ENCODE data around the gene MRC2. TPM values are rescaled to one million over a fixed set of nuclear protein-coding genes. Genes with fewer than 3 reads are reported as not detected.

The MRC2 gene, protein sequence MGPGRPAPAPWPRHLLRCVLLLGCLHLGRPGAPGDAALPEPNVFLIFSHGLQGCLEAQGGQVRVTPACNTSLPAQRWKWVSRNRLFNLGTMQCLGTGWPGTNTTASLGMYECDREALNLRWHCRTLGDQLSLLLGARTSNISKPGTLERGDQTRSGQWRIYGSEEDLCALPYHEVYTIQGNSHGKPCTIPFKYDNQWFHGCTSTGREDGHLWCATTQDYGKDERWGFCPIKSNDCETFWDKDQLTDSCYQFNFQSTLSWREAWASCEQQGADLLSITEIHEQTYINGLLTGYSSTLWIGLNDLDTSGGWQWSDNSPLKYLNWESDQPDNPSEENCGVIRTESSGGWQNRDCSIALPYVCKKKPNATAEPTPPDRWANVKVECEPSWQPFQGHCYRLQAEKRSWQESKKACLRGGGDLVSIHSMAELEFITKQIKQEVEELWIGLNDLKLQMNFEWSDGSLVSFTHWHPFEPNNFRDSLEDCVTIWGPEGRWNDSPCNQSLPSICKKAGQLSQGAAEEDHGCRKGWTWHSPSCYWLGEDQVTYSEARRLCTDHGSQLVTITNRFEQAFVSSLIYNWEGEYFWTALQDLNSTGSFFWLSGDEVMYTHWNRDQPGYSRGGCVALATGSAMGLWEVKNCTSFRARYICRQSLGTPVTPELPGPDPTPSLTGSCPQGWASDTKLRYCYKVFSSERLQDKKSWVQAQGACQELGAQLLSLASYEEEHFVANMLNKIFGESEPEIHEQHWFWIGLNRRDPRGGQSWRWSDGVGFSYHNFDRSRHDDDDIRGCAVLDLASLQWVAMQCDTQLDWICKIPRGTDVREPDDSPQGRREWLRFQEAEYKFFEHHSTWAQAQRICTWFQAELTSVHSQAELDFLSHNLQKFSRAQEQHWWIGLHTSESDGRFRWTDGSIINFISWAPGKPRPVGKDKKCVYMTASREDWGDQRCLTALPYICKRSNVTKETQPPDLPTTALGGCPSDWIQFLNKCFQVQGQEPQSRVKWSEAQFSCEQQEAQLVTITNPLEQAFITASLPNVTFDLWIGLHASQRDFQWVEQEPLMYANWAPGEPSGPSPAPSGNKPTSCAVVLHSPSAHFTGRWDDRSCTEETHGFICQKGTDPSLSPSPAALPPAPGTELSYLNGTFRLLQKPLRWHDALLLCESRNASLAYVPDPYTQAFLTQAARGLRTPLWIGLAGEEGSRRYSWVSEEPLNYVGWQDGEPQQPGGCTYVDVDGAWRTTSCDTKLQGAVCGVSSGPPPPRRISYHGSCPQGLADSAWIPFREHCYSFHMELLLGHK (N-terminal part only)
- total RNA-seq (2022) (6.7 and 12.3 TPM in 2 replicates), Bru-seq, nascent RNA (percentile 32 among the genes with signal in this experiment), BruChase-seq, experiment 1, labeled RNA remaining after a 6-hour chase (percentile 54 among the genes with signal in this experiment), BruChase-seq, experiment 2, labeled RNA remaining after a 2-hour chase (percentile 41 among the genes with signal in this experiment)
- long read RNA-seq, full-length matches to known transcripts = 6 of 23 reads
- long read RNA-seq, partial matches to known transcripts = 15 of 23 reads
- long read RNA-seq, other reads (novel, unspliced or antisense) = 2 of 23 reads

- Mint-ChIP-seq H3K4me1 (ENCODE audit: insufficient read depth, unreplicated experiment) (peaks cover 15% of the 10 kb centered on the region), H3K27me3 (ENCODE audit: insufficient read depth, unreplicated experiment) (no peaks in the 10 kb centered on the region), H3K36me3 (ENCODE audit: insufficient read depth, unreplicated experiment) (peaks cover 12% of the 10 kb centered on the region), H3K27ac (ENCODE audit: low read depth, unreplicated experiment) (no peak within 1 kb of the TSS), H3K9me3 (ENCODE audit: unreplicated experiment) (no peaks in the 10 kb centered on the region), H3K4me3 (ENCODE audit: unreplicated experiment) (peak within 1 kb of the TSS; percentile 74)
- CTCF ChIA-PET = interaction anchor here (0.6 kb wide), 1 partner anchor 34 kb away, joined by 3 read pairs; no protein-coding TSS in a partner anchor
- intact Hi-C loops (cut with micrococcal nuclease) = no loop called here
- BruUV-seq (replicated peaks) = no TSS peak
- DNase-seq (ENCODE audit: unreplicated experiment) = peak; percentile 61
- POLR2A ChIA-PET = no interaction called here
- TF ChIP-seq CTCF (IDR thresholded peaks at IDR 0.05; ENCODE audit: unreplicated experiment) = no peak
These were observed at the start of gene MRC2 for GRCh38 chr17:62627219-62627903. MRC2 (plus strand) TSS chr17:62627670; CDS start chr17:62627803, 133 bp downstream.

- Mint-ChIP-seq H3K36me3 (ENCODE audit: insufficient read depth, unreplicated experiment) (peaks cover 87% of the 10 kb centered on the region), H3K4me1 (ENCODE audit: insufficient read depth, unreplicated experiment) (no peaks in the 10 kb centered on the region), H3K27ac (ENCODE audit: low read depth, unreplicated experiment) (no peak overlapping the region), H3K9me3 (ENCODE audit: unreplicated experiment) (no peaks in the 10 kb centered on the region), H3K27me3 (ENCODE audit: insufficient read depth, unreplicated experiment) (no peaks in the 10 kb centered on the region), H3K4me3 (ENCODE audit: unreplicated experiment) (no peak overlapping the region)
- CTCF ChIA-PET = interaction anchor here (1.2 kb wide), 1 partner anchor 26 kb away, joined by 5 read pairs; no protein-coding TSS in a partner anchor
- no TSS peak for BruUV-seq (replicated peaks)
- POLR2A ChIA-PET = no interaction called here
- DNase-seq (ENCODE audit: unreplicated experiment) = no peak
- intact Hi-C loops (cut with micrococcal nuclease) = no loop called here
- TF ChIP-seq CTCF (IDR thresholded peaks at IDR 0.05; ENCODE audit: unreplicated experiment) = no peak
These were observed 48.5 kb upstream of the MRC2 start for GRCh38 chr17:62578757-62579487.

- POLR2A ChIA-PET = interaction anchor here (1.0 to 1.2 kb wide), 2 partner anchors 13 to 20 kb away, joined by 3 read pairs; no protein-coding TSS in a partner anchor
- Mint-ChIP-seq H3K9me3 (ENCODE audit: unreplicated experiment) (no peaks in the 10 kb centered on the region), H3K36me3 (ENCODE audit: insufficient read depth, unreplicated experiment) (peaks cover 83% of the 10 kb centered on the region), H3K4me1 (ENCODE audit: insufficient read depth, unreplicated experiment) (no peaks in the 10 kb centered on the region), H3K27ac (ENCODE audit: low read depth, unreplicated experiment) (no peak overlapping the region), H3K4me3 (ENCODE audit: unreplicated experiment) (no peak overlapping the region), H3K27me3 (ENCODE audit: insufficient read depth, unreplicated experiment) (no peaks in the 10 kb centered on the region)
- no peak for TF ChIP-seq CTCF (IDR thresholded peaks at IDR 0.05; ENCODE audit: unreplicated experiment)
- BruUV-seq (replicated peaks) = no TSS peak
- no peak for DNase-seq (ENCODE audit: unreplicated experiment)
- intact Hi-C loops (cut with micrococcal nuclease) = no loop called here
- CTCF ChIA-PET = interaction anchor here (0.6 to 1.4 kb wide), 4 partner anchors 10 to 956 kb away, joined by 3 to 7 read pairs (median 4); no protein-coding TSS in a partner anchor
These were observed 46.5 kb upstream of the MRC2 start for GRCh38 chr17:62580947-62581346.

Data from MCF 10A (cell line).